ENCODE data around the gene TAS2R20. TPM values are rescaled to one million over a fixed set of nuclear protein-coding genes. Genes with fewer than 3 reads are reported as not detected.

The TAS2R20 gene
- total and polyA plus RNA-seq, 2 donors (not counting 1 experiment from before 2014, with no cell fraction given) = 0.22 to 3.3 TPM

- no peak overlapping the region for H2AFZ ChIP-seq (ENCODE audit: low read length)
- peak; percentile 76 to 82 for DNase-seq (ENCODE audit: low read depth in 2 of 2)
- H3K36me3 ChIP-seq (ENCODE audit: control insufficient read depth, insufficient read depth, low read length) = no peaks in the 10 kb centered on the region
- no peaks in the 10 kb centered on the region for H3K27me3 ChIP-seq (ENCODE audit: control insufficient read depth, insufficient read depth, low read length)
- no peak overlapping the region for H3K27ac ChIP-seq (ENCODE audit: insufficient read depth, low read length)
- H3K4me3 ChIP-seq (replicated peaks in 1 of 4; ENCODE audit: control extremely low read depth in 1 of 4, insufficient read depth in 1 of 4, low read depth in 3 of 4, low read length in 4 of 4) = no peak overlapping the region
- H3K79me2 ChIP-seq (ENCODE audit: control insufficient read depth, insufficient read depth, low read length) = no peaks in the 10 kb centered on the region
- H4K20me1 ChIP-seq (ENCODE audit: control insufficient read depth, extremely low read depth, insufficient read depth, low read length) = no peaks in the 10 kb centered on the region
- H3K9me3 ChIP-seq (ENCODE audit: control insufficient read depth, insufficient read depth, low read depth, low read length) = no peaks in the 10 kb centered on the region
- peak overlapping the region; percentile 15 for H3K4me2 ChIP-seq (ENCODE audit: extremely low read depth, insufficient read depth, low read length)
- TF ChIP-seq EZH2 (IDR thresholded peaks at IDR 0.05; ENCODE audit: low read length, missing control alignments) (no peak), CTCF (conservative IDR thresholded peaks at IDR 0.05 in 1 of 2, IDR thresholded peaks at IDR 0.05 in 1 of 2; ENCODE audit: low read depth in 1 of 2, low read length in 2 of 2) (no peak)
- no peak overlapping the region for H3K9ac ChIP-seq (ENCODE audit: insufficient read depth, low read length)
- peaks cover 2% of the 10 kb centered on the region for H3K4me1 ChIP-seq (ENCODE audit: control insufficient read depth, extremely low read depth, insufficient read depth, low read length)
Observed at GRCh38 chr12:10968765-10969456, 29.2 kb downstream of the TAS2R20 start.

GRCh38 chr12:10967409-10967808 lies 30.7 kb downstream of the TAS2R20 start:
- H3K4me2 ChIP-seq (ENCODE audit: extremely low read depth, insufficient read depth, low read length) = no peak overlapping the region
- no peaks in the 10 kb centered on the region for H3K9me3 ChIP-seq (ENCODE audit: control insufficient read depth, insufficient read depth, low read depth, low read length)
- H3K79me2 ChIP-seq (ENCODE audit: control insufficient read depth, insufficient read depth, low read length) = no peaks in the 10 kb centered on the region
- H3K4me3 ChIP-seq (replicated peaks in 1 of 4; ENCODE audit: control extremely low read depth in 1 of 4, insufficient read depth in 1 of 4, low read depth in 3 of 4, low read length in 4 of 4) = no peak overlapping the region
- H3K27me3 ChIP-seq (ENCODE audit: control insufficient read depth, insufficient read depth, low read length) = no peaks in the 10 kb centered on the region
- no peaks in the 10 kb centered on the region for H3K36me3 ChIP-seq (ENCODE audit: control insufficient read depth, insufficient read depth, low read length)
- peak; percentile 52 to 62 for DNase-seq (ENCODE audit: low read depth in 2 of 2)
- no peak overlapping the region for H3K9ac ChIP-seq (ENCODE audit: insufficient read depth, low read length)
- no peak overlapping the region for H2AFZ ChIP-seq (ENCODE audit: low read length)
- TF ChIP-seq EZH2 (IDR thresholded peaks at IDR 0.05; ENCODE audit: low read length, missing control alignments) = no peak
- TF ChIP-seq CTCF (conservative IDR thresholded peaks at IDR 0.05 in 1 of 2, IDR thresholded peaks at IDR 0.05 in 1 of 2; ENCODE audit: low read depth in 1 of 2, low read length in 2 of 2) = no peak
- peak overlapping the region; percentile 5 for H3K27ac ChIP-seq (ENCODE audit: insufficient read depth, low read length)
- peaks cover 2% of the 10 kb centered on the region for H3K4me1 ChIP-seq (ENCODE audit: control insufficient read depth, extremely low read depth, insufficient read depth, low read length)
- no peaks in the 10 kb centered on the region for H4K20me1 ChIP-seq (ENCODE audit: control insufficient read depth, extremely low read depth, insufficient read depth, low read length)

GRCh38 chr12:10966314-10966713 lies 31.8 kb downstream of the TAS2R20 start:
- Histone ChIP-seq H3K36me3 (ENCODE audit: control insufficient read depth, insufficient read depth, low read length) (no peaks in the 10 kb centered on the region), H3K27ac (ENCODE audit: insufficient read depth, low read length) (no peak overlapping the region), H3K27me3 (ENCODE audit: control insufficient read depth, insufficient read depth, low read length) (no peaks in the 10 kb centered on the region), H3K4me2 (ENCODE audit: extremely low read depth, insufficient read depth, low read length) (no peak overlapping the region), H2AFZ (ENCODE audit: low read length) (no peak overlapping the region), H3K4me1 (ENCODE audit: control insufficient read depth, extremely low read depth, insufficient read depth, low read length) (peaks cover 2% of the 10 kb centered on the region), H3K4me3 (replicated peaks in 1 of 4; ENCODE audit: control extremely low read depth in 1 of 4, insufficient read depth in 1 of 4, low read depth in 3 of 4, low read length in 4 of 4) (no peak overlapping the region), H3K79me2 (ENCODE audit: control insufficient read depth, insufficient read depth, low read length) (no peaks in the 10 kb centered on the region), H3K9me3 (ENCODE audit: control insufficient read depth, insufficient read depth, low read depth, low read length) (no peaks in the 10 kb centered on the region), H4K20me1 (ENCODE audit: control insufficient read depth, extremely low read depth, insufficient read depth, low read length) (no peaks in the 10 kb centered on the region), H3K9ac (ENCODE audit: insufficient read depth, low read length) (no peak overlapping the region)
- no peak for DNase-seq (ENCODE audit: low read depth in 2 of 2)
- no peak for TF ChIP-seq EZH2 (IDR thresholded peaks at IDR 0.05; ENCODE audit: low read length, missing control alignments)
- no peak for TF ChIP-seq CTCF (conservative IDR thresholded peaks at IDR 0.05 in 1 of 2, IDR thresholded peaks at IDR 0.05 in 1 of 2; ENCODE audit: low read depth in 1 of 2, low read length in 2 of 2)
